ENCODE data around the gene ELF1.

DNA sequence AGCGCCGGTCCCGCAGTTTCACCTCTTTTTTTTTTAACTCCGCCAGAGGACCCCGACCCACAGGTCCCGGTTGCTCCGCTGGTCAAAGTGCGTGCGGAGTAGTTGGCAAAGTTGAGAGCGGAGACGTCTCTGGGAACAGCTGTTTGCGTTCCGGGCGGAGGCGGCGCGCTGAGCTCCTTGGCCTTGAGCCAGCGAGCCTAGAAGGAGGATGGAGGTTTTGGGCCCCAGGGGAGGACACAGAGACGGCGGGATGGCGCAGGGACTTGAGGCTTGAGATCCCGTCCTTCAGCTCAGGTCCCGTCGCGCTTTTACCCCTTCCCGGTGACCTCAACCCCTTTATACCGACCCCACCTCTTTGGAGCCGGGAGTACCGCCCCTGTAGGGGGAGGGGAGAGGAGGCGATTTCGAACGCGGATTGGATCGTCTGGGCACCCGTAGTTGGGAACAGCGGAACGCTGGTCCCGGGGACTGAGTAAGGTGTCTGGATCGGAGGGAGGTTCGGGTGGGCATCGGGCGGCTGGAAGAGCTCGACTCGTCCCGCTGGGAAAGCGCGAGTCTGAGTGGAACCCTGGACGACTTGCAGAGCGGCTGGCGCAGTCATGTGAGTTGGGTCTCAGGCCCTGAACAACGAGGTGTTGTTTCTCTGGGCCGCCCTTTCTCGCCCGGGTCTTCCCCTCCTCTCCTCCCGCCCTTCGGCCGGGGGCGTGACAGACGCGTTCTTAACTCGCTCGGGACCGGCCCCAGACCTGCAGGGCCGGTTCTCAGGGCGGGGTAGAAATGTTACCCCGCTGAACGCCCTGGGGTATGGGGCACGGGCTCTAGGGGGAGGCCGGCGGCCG lies 42.2 kb upstream of the ELF1 start, which contains the start of gene WBP4:
- TF ChIP-seq POLR2AphosphoS5 (IDR thresholded peaks at IDR 0.05): peak; percentile 95 to 96 (median 95)
- TF ChIP-seq, protein P1, sequence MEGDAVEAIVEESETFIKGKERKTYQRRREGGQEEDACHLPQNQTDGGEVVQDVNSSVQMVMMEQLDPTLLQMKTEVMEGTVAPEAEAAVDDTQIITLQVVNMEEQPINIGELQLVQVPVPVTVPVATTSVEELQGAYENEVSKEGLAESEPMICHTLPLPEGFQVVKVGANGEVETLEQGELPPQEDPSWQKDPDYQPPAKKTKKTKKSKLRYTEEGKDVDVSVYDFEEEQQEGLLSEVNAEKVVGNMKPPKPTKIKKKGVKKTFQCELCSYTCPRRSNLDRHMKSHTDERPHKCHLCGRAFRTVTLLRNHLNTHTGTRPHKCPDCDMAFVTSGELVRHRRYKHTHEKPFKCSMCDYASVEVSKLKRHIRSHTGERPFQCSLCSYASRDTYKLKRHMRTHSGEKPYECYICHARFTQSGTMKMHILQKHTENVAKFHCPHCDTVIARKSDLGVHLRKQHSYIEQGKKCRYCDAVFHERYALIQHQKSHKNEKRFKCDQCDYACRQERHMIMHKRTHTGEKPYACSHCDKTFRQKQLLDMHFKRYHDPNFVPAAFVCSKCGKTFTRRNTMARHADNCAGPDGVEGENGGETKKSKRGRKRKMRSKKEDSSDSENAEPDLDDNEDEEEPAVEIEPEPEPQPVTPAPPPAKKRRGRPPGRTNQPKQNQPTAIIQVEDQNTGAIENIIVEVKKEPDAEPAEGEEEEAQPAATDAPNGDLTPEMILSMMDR (IDR thresholded peaks at IDR 0.05): peak in 2 of 3 donors; percentile 11 to 19
